Sigmoid colon (tissue), 4 donors: ENCODE results near the gene TMEM132D.

Source experiments
- CTCF ChIP-seq, 4 experiments: fragments of 450-650 bp in 3 of 4; fragments of 200-600 bp in 1 of 4; IDR thresholded peaks; one replicate each; pipeline ENCODE4 v1.5.1; 2016 to 2019; ENCODE audit warnings: antibody characterized with exemption in 4 of 4, mild to moderate bottlenecking in 3 of 4, moderate library complexity in 2 of 4
- EP300 ChIP-seq, 4 donors: sonication (generic); formaldehyde crosslinking; IDR thresholded peaks; one replicate each; pipeline ENCODE4 v1.6.1; 2017; ENCODE audit warnings: antibody characterized with exemption in 4 of 4
- POLR2A ChIP-seq, 2 donors: fragments of 450-650 bp; IDR thresholded peaks; one replicate each; pipeline ENCODE4 v1.6.1; 2016; ENCODE audit warnings: antibody characterized with exemption in 2 of 2, mild to moderate bottlenecking in 2 of 2, moderate library complexity in 2 of 2
- POLR2AphosphoS5 ChIP-seq, 4 donors: sonication (generic); formaldehyde crosslinking; IDR thresholded peaks; one replicate each; pipeline ENCODE4 v1.6.1; 2017; ENCODE audit warnings: antibody characterized with exemption in 4 of 4

GRCh38 chr12:129075460-129076208 is 828.2 kb downstream of the TMEM132D start:
- TF ChIP-seq CTCF (IDR thresholded peaks at IDR 0.05) (no peak), POLR2A (IDR thresholded peaks at IDR 0.05) (no peak), POLR2AphosphoS5 (IDR thresholded peaks at IDR 0.05) (no peak), EP300 (IDR thresholded peaks at IDR 0.05) (no peak)
